Mesodermal cell (in vitro differentiated cells): Measurements from ENCODE around the gene ACSL3.

Experiments
- H3K27ac ChIP-seq: 2 replicates; pipeline ENCODE4 v1.7.0; 2013; ENCODE audit warnings: mild to moderate bottlenecking, low read depth, low read length, moderate library complexity; ENCODE audit not compliant: severe bottlenecking
- H3K36me3 ChIP-seq: 2 replicates; pipeline ENCODE4 v1.7.1; 2013; ENCODE audit warnings: mild to moderate bottlenecking, low read length, moderate library complexity; ENCODE audit not compliant: control insufficient read depth, insufficient read depth
- H3K4me1 ChIP-seq: one replicate; pipeline ENCODE4 v1.7.1; 2013; ENCODE audit warnings: mild to moderate bottlenecking, low read length; ENCODE audit not compliant: insufficient read depth, control insufficient read depth, poor library complexity, severe bottlenecking
- H3K4me3 ChIP-seq: 2 replicates; pipeline ENCODE4 v1.7.0; 2013; ENCODE audit warnings: low read length, control low read depth, mild to moderate bottlenecking; ENCODE audit not compliant: insufficient read depth, poor library complexity, severe bottlenecking; ENCODE audit errors: extremely low read depth
- H3K9me3 ChIP-seq: 2 replicates; pipeline ENCODE4 v1.7.1; 2013; ENCODE audit warnings: mild to moderate bottlenecking, low read length, moderate library complexity; ENCODE audit not compliant: control insufficient read depth
- WGBS, 2 experiments: methylation state at CpG; one replicate each; pipeline ENCODE4 v1.1.5; 2013; ENCODE audit warnings: missing lambda C conversion rate in 2 of 2; ENCODE audit not compliant: insufficient coverage in 2 of 2; 5-methylcytosine and 5-hydroxymethylcytosine counted together

ACSL3 gene

DNA sequence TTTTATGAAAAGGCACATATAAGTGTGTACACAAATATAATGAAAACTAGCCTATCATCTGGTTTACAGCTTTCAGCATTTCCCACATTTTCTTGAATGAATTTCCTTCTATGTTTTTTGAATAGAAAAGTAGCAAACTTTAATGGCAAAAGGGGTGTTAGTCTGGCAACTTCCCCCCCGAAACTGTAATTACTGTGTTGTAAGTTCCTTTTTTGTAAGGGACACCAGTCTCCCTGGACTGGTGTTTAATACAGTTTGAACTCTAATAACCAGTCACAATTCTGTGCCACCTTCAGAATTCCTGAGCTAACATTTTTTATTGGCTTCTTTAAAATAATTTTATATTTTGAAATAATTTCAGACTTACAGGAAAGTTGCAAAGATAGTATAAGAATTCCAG, 94.2 kb downstream of the ACSL3 start:
- peaks cover 27% of the 10 kb centered on the region for H3K4me1 ChIP-seq
- WGBS, 2 experiments, result no CpG with 5 or more reads among the region's 1 CpG

DNA sequence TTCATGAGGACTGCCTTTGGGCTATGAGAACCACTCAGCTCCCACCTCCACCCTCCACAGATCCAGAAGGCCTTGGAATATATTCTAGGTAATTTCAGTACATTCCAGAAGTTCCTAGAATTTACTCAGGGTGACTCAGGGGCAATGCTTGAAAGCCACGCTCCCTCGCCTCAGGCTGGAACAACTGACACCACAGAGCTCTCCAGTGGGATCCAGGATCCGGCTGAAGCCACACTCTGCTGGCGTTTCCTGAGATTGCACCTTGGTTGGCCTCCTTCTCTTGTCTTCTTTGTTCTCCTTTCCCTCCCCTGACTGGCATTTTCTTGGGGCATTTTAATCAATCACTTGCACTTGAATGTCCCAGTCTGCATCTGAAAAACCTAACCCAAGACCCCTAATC, 98.5 kb downstream of the ACSL3 start:
- Histone ChIP-seq H3K36me3 (no peaks in the 10 kb centered on the region), H3K4me3 (no peak overlapping the region), H3K4me1 (peaks cover 17% of the 10 kb centered on the region), H3K27ac (peak overlapping the region; percentile 64), H3K9me3 (peaks cover 5% of the 10 kb centered on the region)
- 43 to 47% methylated on average over 4 of the region's 4 CpGs for WGBS, 2 experiments

More for the DNA sequence above, 94.2 kb downstream of the ACSL3 start:
- peaks cover 5% of the 10 kb centered on the region for H3K9me3 ChIP-seq
- no peaks in the 10 kb centered on the region for H3K36me3 ChIP-seq
- H3K27ac ChIP-seq, result no peak overlapping the region
- H3K4me3 ChIP-seq, result no peak overlapping the region

DNA sequence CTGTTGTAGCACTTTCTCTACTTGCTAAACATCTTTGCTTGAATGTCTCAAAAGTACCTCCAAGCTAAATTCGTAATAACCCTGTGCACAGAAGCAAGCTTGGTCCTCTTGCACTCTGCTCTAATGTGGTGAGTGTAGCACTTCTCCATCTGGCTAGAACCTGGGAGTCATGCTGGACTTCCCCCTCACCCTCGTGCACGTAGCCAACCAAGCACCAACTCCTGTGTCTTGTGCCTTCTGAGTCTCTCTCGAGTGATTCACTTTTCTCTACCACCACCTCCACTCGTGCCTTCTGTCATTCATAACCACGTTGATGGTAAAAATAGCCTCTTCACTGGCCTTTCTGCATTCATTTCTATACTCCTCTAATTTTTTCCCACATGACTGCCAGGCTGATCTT, 99.3 kb downstream of the ACSL3 start:
- 77 to 81% methylated on average over 6 of the region's 6 CpGs for WGBS, 2 experiments
- Histone ChIP-seq H3K27ac (no peak overlapping the region), H3K9me3 (peaks cover 5% of the 10 kb centered on the region), H3K4me1 (peaks cover 17% of the 10 kb centered on the region), H3K36me3 (no peaks in the 10 kb centered on the region), H3K4me3 (no peak overlapping the region)

DNA sequence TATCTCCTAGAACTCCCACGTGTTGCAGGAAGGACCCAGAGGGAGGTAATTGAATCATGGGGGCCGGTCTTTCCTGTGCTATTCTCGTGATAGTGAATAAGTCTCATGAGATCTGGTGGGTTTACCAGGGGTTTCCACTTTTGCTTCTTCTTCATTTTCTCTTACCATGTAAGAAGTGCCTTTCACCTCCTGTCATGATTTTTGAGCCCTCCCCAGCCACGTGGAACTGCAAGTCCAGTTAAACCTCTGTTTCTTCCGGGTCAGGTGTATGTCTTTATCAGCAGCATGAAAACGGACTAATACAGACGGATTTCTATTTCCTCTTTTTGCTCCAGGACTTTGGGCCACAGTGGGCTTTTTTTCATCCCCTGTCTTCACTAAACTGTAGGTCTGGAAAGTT, 102.8 kb downstream of the ACSL3 start:
- H3K36me3 ChIP-seq, result no peaks in the 10 kb centered on the region
- whole genome bisulfite sequencing, 2 experiments, result 82 to 93% methylated on average over 3 to 4 of the region's 7 CpGs
- H3K4me1 ChIP-seq, result peaks cover 15% of the 10 kb centered on the region
- H3K27ac ChIP-seq, result no peak overlapping the region
- H3K4me3 ChIP-seq, result no peak overlapping the region
- no peaks in the 10 kb centered on the region for H3K9me3 ChIP-seq

DNA sequence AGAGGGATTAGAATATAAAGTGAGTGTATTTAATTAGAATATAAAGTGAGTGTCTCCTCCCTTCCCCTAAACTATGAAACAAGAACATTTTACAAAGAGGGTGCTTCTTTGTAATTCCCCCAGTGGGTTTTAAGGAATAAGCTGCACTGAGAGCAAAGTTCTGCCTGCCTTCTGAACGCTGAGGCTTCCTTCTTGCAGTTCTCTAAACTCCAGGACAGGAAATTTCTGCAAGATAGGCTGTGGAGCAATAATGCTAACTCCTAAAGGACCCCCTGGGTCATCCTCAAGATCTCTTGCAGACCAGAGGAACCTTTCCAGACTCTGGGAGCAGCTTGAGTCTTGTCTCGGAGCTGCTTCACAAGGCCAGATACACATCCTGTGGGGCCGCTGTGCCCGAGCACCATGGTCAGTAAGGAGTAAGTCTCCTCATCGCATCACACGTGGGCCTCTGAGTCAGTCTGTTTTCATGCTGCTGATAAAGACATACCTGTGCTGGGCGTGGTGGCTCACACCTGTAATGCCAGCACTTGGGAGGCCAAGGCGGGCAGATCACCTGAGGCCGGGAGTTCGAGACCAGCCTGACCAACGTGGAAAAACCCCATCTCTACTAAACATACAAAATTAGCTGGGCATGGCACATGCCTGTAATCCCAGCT, 103.7 kb downstream of the ACSL3 start:
- H3K4me3 ChIP-seq, result no peak overlapping the region
- H3K27ac ChIP-seq, result no peak overlapping the region
- no peaks in the 10 kb centered on the region for H3K9me3 ChIP-seq
- WGBS, 2 experiments, result 91 to 98% methylated on average over 6 to 8 of the region's 11 CpGs
- H3K36me3 ChIP-seq, result no peaks in the 10 kb centered on the region
- H3K4me1 ChIP-seq, result peaks cover 8% of the 10 kb centered on the region

DNA sequence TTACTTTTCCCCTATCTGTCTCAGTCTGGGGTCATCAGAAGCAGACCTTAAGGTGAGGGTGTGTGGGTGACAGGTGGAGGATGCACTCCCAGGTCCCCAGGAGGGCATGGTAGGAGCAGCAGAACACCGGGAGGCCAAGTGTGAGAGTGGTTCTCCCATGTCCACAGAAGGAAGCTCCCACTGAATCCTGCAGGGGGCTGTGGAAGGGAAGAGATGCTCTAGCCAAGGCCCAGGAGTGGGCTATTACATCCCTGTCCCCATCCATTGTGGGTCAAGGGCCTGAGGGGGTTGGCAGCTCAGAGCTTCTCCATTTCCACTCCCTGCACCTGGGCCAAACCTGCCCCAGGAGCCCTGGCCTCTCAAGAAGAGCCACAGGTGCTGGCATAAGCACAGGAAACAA, 104.7 kb downstream of the ACSL3 start:
- Histone ChIP-seq H3K36me3 (no peaks in the 10 kb centered on the region), H3K4me3 (no peak overlapping the region), H3K9me3 (no peaks in the 10 kb centered on the region), H3K27ac (no peak overlapping the region), H3K4me1 (no peaks in the 10 kb centered on the region)
- 100% methylated on average over 1 of the region's 1 CpG; no CpG with 5 or more reads in 1 of the 2 experiments for WGBS, 2 experiments

DNA sequence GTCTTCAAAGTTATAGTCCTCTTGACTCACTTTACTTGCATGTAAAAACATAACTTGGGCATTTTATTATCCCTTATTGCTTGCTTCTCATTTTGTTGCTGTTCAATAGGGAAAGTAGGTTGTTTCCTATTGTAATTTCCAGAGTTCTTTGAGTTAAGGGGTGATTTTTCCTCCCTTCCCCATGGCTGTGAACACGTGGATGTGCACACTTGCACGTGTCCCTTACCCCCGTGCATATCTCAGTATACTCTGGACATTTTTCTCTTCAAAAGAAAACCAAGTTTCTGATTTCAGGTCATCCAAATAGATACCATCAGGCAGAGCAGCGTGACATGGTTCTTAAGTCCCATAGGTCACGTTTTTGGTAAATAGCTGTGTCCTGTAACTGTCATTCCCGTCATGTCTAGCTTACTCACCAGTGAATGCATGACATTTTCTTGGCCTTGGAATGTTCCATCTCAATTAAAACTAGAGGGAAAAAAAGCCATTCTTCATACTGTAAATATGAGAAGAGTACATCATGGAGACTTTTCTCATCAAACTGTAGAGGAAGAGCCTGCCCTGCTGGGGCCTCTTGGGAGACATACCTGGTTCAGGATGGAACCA, 107.8 kb downstream of the ACSL3 start:
- H3K4me1 ChIP-seq, result peaks cover 7% of the 10 kb centered on the region
- no peaks in the 10 kb centered on the region for H3K36me3 ChIP-seq
- no peak overlapping the region for H3K4me3 ChIP-seq
- H3K9me3 ChIP-seq, result no peaks in the 10 kb centered on the region
- no peak overlapping the region for H3K27ac ChIP-seq
- 86 to 94% methylated on average over 5 to 6 of the region's 6 CpGs for WGBS, 2 experiments

DNA sequence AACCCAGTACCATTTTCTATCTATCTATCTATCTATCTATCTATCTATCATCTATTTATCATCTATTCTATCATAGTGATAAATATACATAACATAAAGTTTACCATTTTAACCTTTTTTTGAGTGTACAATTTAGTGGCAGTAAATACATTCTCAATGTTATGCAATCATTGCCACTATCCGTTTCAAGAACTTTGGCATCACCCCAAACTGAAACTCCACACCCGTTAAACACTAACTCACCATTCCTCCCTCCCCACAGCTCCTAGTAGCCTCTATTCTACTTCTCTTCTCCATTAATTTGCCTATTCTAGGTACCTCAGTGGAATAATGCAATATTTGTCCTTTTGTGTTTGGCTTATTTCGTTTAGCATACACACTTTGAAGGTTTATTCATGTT, 108.7 kb downstream of the ACSL3 start:
- Histone ChIP-seq H3K36me3 (no peaks in the 10 kb centered on the region), H3K4me1 (peaks cover 9% of the 10 kb centered on the region), H3K9me3 (no peaks in the 10 kb centered on the region), H3K4me3 (no peak overlapping the region), H3K27ac (no peak overlapping the region)
- WGBS, 2 experiments, result 80 to 88% methylated on average over 1 to 2 of the region's 3 CpGs

DNA sequence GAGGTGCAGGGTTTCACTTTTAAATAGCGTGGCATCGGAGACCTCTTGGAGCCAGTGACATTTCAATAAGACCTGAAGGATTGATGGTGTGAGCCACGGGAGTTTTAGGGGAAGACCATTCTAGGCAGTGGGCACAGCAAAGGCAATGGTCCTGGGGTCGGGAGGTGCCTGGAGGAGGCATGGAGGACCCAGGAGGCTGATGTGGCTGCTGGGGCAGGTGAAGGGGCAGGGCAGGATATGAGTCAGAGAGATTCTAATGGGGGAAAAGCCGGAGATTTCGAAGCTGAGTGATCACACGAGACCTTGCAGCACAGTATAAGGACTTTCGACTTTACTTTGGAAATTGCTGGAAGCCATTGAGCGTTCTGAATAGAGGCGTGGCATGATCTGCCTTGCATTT, 111.6 kb downstream of the ACSL3 start:
- no peaks in the 10 kb centered on the region for H3K9me3 ChIP-seq
- 96 to 97% methylated on average over 10 of the region's 10 CpGs for WGBS, 2 experiments
- H3K4me1 ChIP-seq, result peaks cover 9% of the 10 kb centered on the region
- no peak overlapping the region for H3K27ac ChIP-seq
- no peaks in the 10 kb centered on the region for H3K36me3 ChIP-seq
- H3K4me3 ChIP-seq, result no peak overlapping the region

DNA sequence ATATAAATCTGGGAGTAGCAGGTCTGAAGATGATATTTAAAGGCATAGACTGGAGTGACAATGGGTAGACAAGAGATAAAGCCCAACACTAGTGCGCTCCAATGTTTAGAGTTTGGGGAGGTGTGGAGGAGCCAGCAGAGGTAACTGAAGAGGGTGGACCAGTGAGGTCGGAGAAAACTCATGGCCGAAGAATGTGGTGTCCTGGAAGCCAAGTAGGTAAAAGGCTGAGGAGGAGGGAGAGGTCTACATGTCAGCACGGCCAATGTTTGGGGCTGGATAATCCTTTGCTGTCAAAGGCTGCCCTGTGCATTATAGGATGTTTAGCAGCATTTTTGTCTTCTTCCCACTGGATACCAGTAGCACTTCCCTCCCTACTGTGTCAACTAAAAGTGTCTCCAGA, 112.4 kb downstream of the ACSL3 start:
- 92 to 95% methylated on average over 3 to 4 of the region's 4 CpGs for WGBS, 2 experiments
- no peak overlapping the region for H3K27ac ChIP-seq
- no peaks in the 10 kb centered on the region for H3K36me3 ChIP-seq
- no peak overlapping the region for H3K4me3 ChIP-seq
- H3K4me1 ChIP-seq, result peaks cover 9% of the 10 kb centered on the region
- H3K9me3 ChIP-seq, result no peaks in the 10 kb centered on the region

DNA sequence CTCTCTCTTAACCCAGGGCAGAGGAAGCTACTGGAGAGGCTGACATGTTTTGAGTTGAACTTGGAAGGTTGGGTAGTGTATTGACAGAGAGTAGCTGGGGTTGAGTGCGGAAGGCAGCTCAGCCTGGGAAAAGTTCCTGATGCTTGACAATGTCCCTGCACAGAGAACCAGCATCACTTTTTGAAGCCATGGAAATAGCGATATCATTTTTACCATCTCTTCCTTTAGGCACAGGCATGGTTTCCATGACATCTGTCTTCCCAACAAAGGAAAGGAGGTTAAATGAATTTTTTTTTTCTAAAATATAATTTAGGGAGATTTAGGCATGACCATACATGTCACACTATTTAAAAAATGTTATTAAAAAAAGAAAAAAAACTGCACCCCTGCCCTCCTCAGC, 112.9 kb downstream of the ACSL3 start:
- Histone ChIP-seq H3K9me3 (no peaks in the 10 kb centered on the region), H3K27ac (no peak overlapping the region), H3K36me3 (no peaks in the 10 kb centered on the region), H3K4me3 (no peak overlapping the region), H3K4me1 (peaks cover 9% of the 10 kb centered on the region)
- WGBS, 2 experiments, result 100% methylated on average over 1 of the region's 2 CpGs
